ENCODE measurements around the gene SIRT4. TPM values are rescaled to one million over a fixed set of nuclear protein-coding genes. Genes with fewer than 3 reads are reported as not detected.

SIRT4 gene
- total and polyA plus RNA-seq, 2 of the 13 experiments (the other 11 are each of a cell fraction or from before 2014, with no cell fraction given): 3.4 to 5.8 TPM

GRCh38 chr12:120287491-120287890 lies 14.6 kb upstream of the SIRT4 start (continued):
- TF ChIP-seq, protein P1, sequence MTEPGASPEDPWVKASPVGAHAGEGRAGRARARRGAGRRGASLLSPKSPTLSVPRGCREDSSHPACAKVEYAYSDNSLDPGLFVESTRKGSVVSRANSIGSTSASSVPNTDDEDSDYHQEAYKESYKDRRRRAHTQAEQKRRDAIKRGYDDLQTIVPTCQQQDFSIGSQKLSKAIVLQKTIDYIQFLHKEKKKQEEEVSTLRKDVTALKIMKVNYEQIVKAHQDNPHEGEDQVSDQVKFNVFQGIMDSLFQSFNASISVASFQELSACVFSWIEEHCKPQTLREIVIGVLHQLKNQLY (CRISPR knock-in tag; IDR thresholded peaks at IDR 0.05): no peak
- TF ChIP-seq NCOA2 (CRISPR knock-in tag; IDR thresholded peaks at IDR 0.05): no peak
- TF ChIP-seq HNRNPUL1 (IDR thresholded peaks at IDR 0.05; ENCODE audit: low read depth, low read length): no peak
- TF ChIP-seq PCBP1 (IDR thresholded peaks at IDR 0.05; ENCODE audit: borderline replicate concordance, low read depth, low read length): no peak

DNA sequence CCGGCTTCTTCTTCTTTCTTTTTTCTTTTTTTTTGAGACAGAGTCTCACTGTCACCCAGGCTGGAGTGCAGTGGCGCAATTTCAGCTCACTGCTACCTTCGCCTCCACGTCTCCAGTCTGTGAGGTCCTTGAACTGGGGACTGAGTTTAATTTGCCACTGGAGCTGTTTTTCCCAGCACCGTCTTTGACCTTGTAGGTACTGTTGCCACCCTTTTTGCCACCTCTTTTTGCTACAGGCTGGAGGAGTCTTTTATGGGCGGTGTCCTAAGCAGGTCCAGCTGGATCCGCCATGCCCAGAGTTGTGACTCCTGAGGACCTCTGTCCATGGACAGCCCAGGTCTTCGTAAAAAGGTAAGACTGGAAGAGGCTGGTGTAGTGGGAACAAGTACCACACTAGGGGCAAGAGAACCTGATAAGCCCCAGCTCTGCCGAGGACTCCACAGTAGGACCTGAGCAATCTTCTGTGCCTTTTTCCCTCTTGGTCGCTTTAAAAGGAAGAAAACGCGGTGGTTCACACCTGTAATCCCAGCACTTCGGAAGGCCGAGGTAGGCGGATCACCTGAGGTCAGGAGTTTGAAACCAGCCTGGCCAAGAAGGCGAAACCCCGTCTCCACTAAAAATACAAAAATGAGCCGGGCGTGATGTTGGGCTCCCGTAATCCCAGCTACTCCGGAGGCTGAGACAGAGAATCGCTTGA lies 11.4 kb upstream of the SIRT4 start:
- no peak for FAIRE-seq
- intact Hi-C loops (cut with micrococcal nuclease; ENCODE audit: unreplicated experiment) (loop anchor here (1.0 kb wide), 1 partner anchor 62 kb away; no protein-coding TSS in a partner anchor), in situ Hi-C loops (cut with HindIII; ENCODE audit: extremely low pct_ligation_motif_present, low pct_unique_long_range_greater_than_20kb) (no loop called here)
- POLR2A ChIA-PET: interaction anchor here (0.7 to 5.6 kb wide), 43 partner anchors 8 to 1506 kb away, joined by 3 to 461 read pairs (median 5); partner anchors contain the start of genes BICDL1, COQ5, COX6A1 and DYNLL1
- no TSS peak for BruUV-seq (replicated peaks)
- Histone ChIP-seq H3K79me2 (ENCODE audit: insufficient read depth, low read length) (no peaks in the 10 kb centered on the region), H3K27me3 (ENCODE audit: control insufficient read depth in 1 of 2, insufficient read depth in 2 of 2, low read length in 2 of 2) (no peaks in the 10 kb centered on the region; a peak in 2 of 5 replicates), H4K20me1 (ENCODE audit: insufficient read depth, low read length) (no peaks in the 10 kb centered on the region), H3K36me3 (replicated peaks in 1 of 2; ENCODE audit: control insufficient read depth in 1 of 2, insufficient read depth in 2 of 2, low read length in 2 of 2) (no peaks in the 10 kb centered on the region), H3K4me1 (ENCODE audit: insufficient read depth, low read length) (peaks cover 26% of the 10 kb centered on the region; the same call in 1 of the 2 replicates), H3K9me3 (ENCODE audit: low read length) (no peaks in the 10 kb centered on the region), H2AFZ (ENCODE audit: low read length) (peak overlapping the region; percentile 77), H3K4me3 (replicated peaks in 1 of 3; ENCODE audit: insufficient read depth in 1 of 3, low read depth in 2 of 3, low read length in 3 of 3) (peak overlapping the region; percentile 52 to 68 (median 62)), H3K9ac (ENCODE audit: insufficient read depth, low read depth, low read length) (peak overlapping the region; percentile 63), H3K4me2 (ENCODE audit: low read depth, low read length) (peak overlapping the region; percentile 100), H3K27ac (ENCODE audit: extremely low read length, insufficient read depth, low read length) (peak overlapping the region; percentile 100)
- WGBS (ENCODE audit: low lambda C conversion rate): under 1% methylated on average over 22 of the region's 22 CpGs
- DNase-seq (ENCODE audit: low spot score): peak; percentile 35
- ATAC-seq: peak; percentile 21
- CTCF ChIA-PET (ENCODE audit: low intra/inter-chr PET ratio, low total read pairs): no interaction called here
- peak; percentile 48 for TF ChIP-seq RARA (CRISPR knock-in tag; IDR thresholded peaks at IDR 0.05)
- TF ChIP-seq CEBPG (CRISPR knock-in tag; IDR thresholded peaks at IDR 0.05): peak; percentile 54; the same call in 1 of the 2 replicates
- TF ChIP-seq MEIS2 (CRISPR knock-in tag; IDR thresholded peaks at IDR 0.05): 0 out of 2 replicates have a peak, but pooled peaks have one; percentile 43
- 0 out of 2 replicates have a peak, but pooled peaks have one; percentile 15 for TF ChIP-seq ZNF350 (CRISPR knock-in tag; IDR thresholded peaks at IDR 0.05; ENCODE audit: borderline replicate concordance, low read depth)
- TF ChIP-seq HDAC1 (CRISPR knock-in tag; IDR thresholded peaks at IDR 0.05): peak; percentile 17
- TF ChIP-seq XBP1 (CRISPR knock-in tag; IDR thresholded peaks at IDR 0.05): no peak
- TF ChIP-seq ISL2 (CRISPR knock-in tag; IDR thresholded peaks at IDR 0.05): 0 out of 2 replicates have a peak, but pooled peaks have one; percentile 18
- TF ChIP-seq DMTF1 (CRISPR knock-in tag; IDR thresholded peaks at IDR 0.05): 0 out of 2 replicates have a peak, but pooled peaks have one; percentile 12
- no peak for TF ChIP-seq TFE3 (CRISPR knock-in tag; IDR thresholded peaks at IDR 0.05)
- TF ChIP-seq CCAR2 (optimal IDR thresholded peaks at IDR 0.05; ENCODE audit: low read depth, low read length): no peak
- peak; percentile 23 for TF ChIP-seq UBTF (CRISPR knock-in tag; IDR thresholded peaks at IDR 0.05)
- peak; percentile 60; the same call in 1 of the 2 replicates for TF ChIP-seq KDM2A (CRISPR knock-in tag; IDR thresholded peaks at IDR 0.05; ENCODE audit: borderline replicate concordance, low read depth)

All from HepG2 (cell line).